H1 (cell line): ENCODE data around the gene MCEE. TPM values are rescaled to one million over a fixed set of nuclear protein-coding genes. Genes with fewer than 3 reads are reported as not detected.

ENCODE experiments used
- CTCF ChIA-PET: fragments of 300-600 bp; sonication (Branson Sonifier 250); formaldehyde crosslinking; loops from one replicate; lab custom pipeline; 2021; ENCODE audit not compliant: partially characterized antibody; lab: Charles Lee
- POLR2A ChIA-PET: fragments of 300-600 bp; sonication (Branson Sonifier 250); formaldehyde crosslinking; loops from one replicate; lab custom pipeline; 2021; ENCODE audit warnings: inconsistent platforms; ENCODE audit not compliant: partially characterized antibody; lab: Charles Lee
- DNase-seq, 2 experiments: peaks; one replicate each; pipeline versions ENCODE4 v3.0.0 to v3.0.0-alpha.2; 2010 to 2022; ENCODE audit warnings: low spot score in 2 of 2, low read depth in 1 of 2, mixed read lengths in 1 of 2
- FAIRE-seq: peaks from 2 replicates; lab custom pipeline; 2011; peaks lifted over from hg19 to GRCh38; lab: Jason Lieb, UNC
- H2AFZ ChIP-seq: 2 replicates; pipeline ENCODE4 v1.8.1; 2012; ENCODE audit warnings: low read length, inconsistent platforms
- H2AK5ac ChIP-seq: 2 replicates; pipeline ENCODE4 v1.6.1; 2013; ENCODE audit warnings: low read depth, low read length
- H2BK120ac ChIP-seq: replicated peaks from 2 replicates; pipeline ENCODE3; 2013; ENCODE audit warnings: low read depth, low read length, inconsistent platforms
- H2BK12ac ChIP-seq: 2 replicates; pipeline ENCODE4 v1.6.1; 2013; ENCODE audit warnings: low read depth, low read length
- H2BK15ac ChIP-seq: 2 replicates; pipeline ENCODE4 v1.6.1; 2013; ENCODE audit warnings: low read length
- H2BK20ac ChIP-seq: 2 replicates; pipeline ENCODE4 v1.6.1; 2013; ENCODE audit warnings: low read length
- H2BK5ac ChIP-seq: 2 replicates; pipeline ENCODE4 v1.6.1; 2013; ENCODE audit warnings: low read depth, low read length
- H3K14ac ChIP-seq: 2 replicates; pipeline ENCODE4 v1.6.1; 2013; ENCODE audit warnings: inconsistent platforms; ENCODE audit not compliant: insufficient read length
- H3K18ac ChIP-seq: 2 replicates; pipeline ENCODE4 v1.6.1; 2013; ENCODE audit warnings: low read length; ENCODE audit errors: extremely low read depth
- H3K23ac ChIP-seq: 2 replicates; pipeline ENCODE4 v1.6.1; 2013; ENCODE audit warnings: inconsistent platforms; ENCODE audit not compliant: insufficient read length
- H3K23me2 ChIP-seq: 2 replicates; pipeline ENCODE4 v1.6.1; 2013; ENCODE audit warnings: low read depth, low read length
- H3K27ac ChIP-seq: 2 replicates; pipeline ENCODE4 v1.6.1; 2011; ENCODE audit warnings: low read depth, low read length, inconsistent platforms
- H3K27me3 ChIP-seq, 4 experiments: replicated peaks in 1 of 4; 1 replicate in 1 of 4; 2 replicates in 3 of 4; pipeline versions ENCODE4 v1.6.1 to v1.8.1; 2011 to 2013; ENCODE audit warnings: low read length in 3 of 4, mild to moderate bottlenecking in 3 of 4, inconsistent platforms in 2 of 4, mixed read lengths in 2 of 4, moderate library complexity in 1 of 4; ENCODE audit not compliant: control insufficient read depth in 3 of 4, insufficient read depth in 3 of 4; ENCODE audit errors: extremely low read depth in 1 of 4
- H3K36me3 ChIP-seq, 4 experiments: 2 replicates each; pipeline versions ENCODE4 v1.6.1 to v1.8.1; 2011 to 2013; ENCODE audit warnings: mild to moderate bottlenecking in 4 of 4, low read length in 3 of 4, moderate library complexity in 2 of 4, control low read depth in 1 of 4, inconsistent platforms in 1 of 4; ENCODE audit not compliant: insufficient read depth in 4 of 4, control insufficient read depth in 2 of 4
- H3K4ac ChIP-seq: replicated peaks from 2 replicates; pipeline ENCODE3; 2013; ENCODE audit warnings: low read length, low read depth, mixed read lengths, inconsistent platforms; ENCODE audit not compliant: insufficient read length
- H3K4me1 ChIP-seq, 4 experiments: replicated peaks in 1 of 4; 1 replicate in 1 of 4; 2 replicates in 3 of 4; pipeline versions ENCODE4 v1.6.1 to v1.8.1; 2011 to 2013; ENCODE audit warnings: low read length in 3 of 4, inconsistent platforms in 2 of 4, mixed read lengths in 1 of 4; ENCODE audit not compliant: insufficient read depth in 4 of 4, control insufficient read depth in 3 of 4
- H3K4me2 ChIP-seq, 2 experiments: 2 replicates each; pipeline versions ENCODE4 v1.6.1 to v1.8.1; 2011 to 2013; ENCODE audit warnings: low read depth in 2 of 2, low read length in 2 of 2, control low read depth in 1 of 2, inconsistent platforms in 1 of 2, mild to moderate bottlenecking in 1 of 2; ENCODE audit not compliant: insufficient read depth in 1 of 2
- H3K4me3 ChIP-seq, 4 experiments: fragments of 200-600, 300-600 bp in 1 of 4; sonication (generic), shearing (Covaris generic), sonication (Bioruptor Twin) in 1 of 4; 2 replicates each; pipeline versions ENCODE4 v1.5.1 to v1.8.1; 2011 to 2016; ENCODE audit warnings: low read length in 4 of 4, low read depth in 3 of 4, control low read depth in 2 of 4, inconsistent platforms in 2 of 4, mild to moderate bottlenecking in 2 of 4, mixed read lengths in 1 of 4, moderate library complexity in 1 of 4; ENCODE audit not compliant: insufficient read depth in 2 of 4; ENCODE audit errors: extremely low read depth in 1 of 4
- H3K56ac ChIP-seq: replicated peaks from 2 replicates; pipeline ENCODE3; 2013; ENCODE audit warnings: low read depth, mild to moderate bottlenecking, mixed read lengths, low read length, inconsistent platforms; ENCODE audit not compliant: insufficient read length
- H3K79me1 ChIP-seq: 2 replicates; pipeline ENCODE4 v1.6.1; 2013; ENCODE audit warnings: low read depth, low read length, control low read depth
- H3K79me2 ChIP-seq, 2 experiments: 2 replicates each; pipeline versions ENCODE4 v1.6.1 to v1.8.1; 2012 to 2013; ENCODE audit warnings: low read length in 2 of 2, mild to moderate bottlenecking in 2 of 2, inconsistent platforms in 1 of 2; ENCODE audit not compliant: insufficient read depth in 2 of 2, control insufficient read depth in 1 of 2
- H3K9ac ChIP-seq, 4 experiments: replicated peaks in 1 of 4; 1 replicate in 1 of 4; 2 replicates in 3 of 4; pipeline versions ENCODE4 v1.6.1 to v1.8.1; 2011 to 2013; ENCODE audit warnings: low read depth in 3 of 4, low read length in 3 of 4, control low read depth in 2 of 4, mild to moderate bottlenecking in 2 of 4, moderate library complexity in 2 of 4, inconsistent platforms in 1 of 4; ENCODE audit errors: extremely low read depth in 1 of 4
- H3K9me3 ChIP-seq, 2 experiments: 2 replicates each; pipeline versions ENCODE4 v1.6.1 to v1.8.1; 2012 to 2013; ENCODE audit warnings: mild to moderate bottlenecking in 2 of 2, moderate library complexity in 2 of 2, control low read depth in 1 of 2, inconsistent platforms in 1 of 2, low read depth in 1 of 2, low read length in 1 of 2, mixed read lengths in 1 of 2; ENCODE audit not compliant: insufficient read depth in 2 of 2
- H4K20me1 ChIP-seq, 2 experiments: replicated peaks in 1 of 2; 2 replicates each; pipeline versions ENCODE3 to v1.8.1; 2011 to 2013; ENCODE audit warnings: inconsistent platforms in 2 of 2, low read length in 2 of 2, mild to moderate bottlenecking in 1 of 2; ENCODE audit not compliant: insufficient read depth in 2 of 2, control insufficient read depth in 1 of 2
- H4K5ac ChIP-seq: 2 replicates; pipeline ENCODE4 v1.6.1; 2013; ENCODE audit warnings: low read length, low read depth, mixed read lengths, inconsistent platforms; ENCODE audit not compliant: insufficient read length
- H4K8ac ChIP-seq: 2 replicates; pipeline ENCODE4 v1.8.0; 2013; ENCODE audit warnings: mild to moderate bottlenecking, moderate library complexity, low read length, inconsistent platforms; ENCODE audit not compliant: insufficient read depth; ENCODE audit errors: extremely low read depth
- H4K91ac ChIP-seq: replicated peaks from 2 replicates; pipeline ENCODE3; 2013; ENCODE audit warnings: low read length, mixed read lengths, inconsistent platforms; ENCODE audit not compliant: insufficient read length
- BCL11A ChIP-seq, 2 experiments: IDR thresholded peaks; one replicate each; pipeline ENCODE4 v1.6.1; 2011; ENCODE audit warnings: low read depth in 2 of 2, low read length in 2 of 2, mild to moderate bottlenecking in 2 of 2
- CTCF ChIP-seq, 3 experiments: IDR thresholded peaks; 1 replicate in 2 of 3; 2 replicates in 1 of 3; pipeline versions ENCODE4 v1.5.1 to v1.6.1; 2011; ENCODE audit warnings: low read length in 3 of 3, mild to moderate bottlenecking in 3 of 3, inconsistent platforms in 2 of 3, low read depth in 1 of 3, moderate library complexity in 1 of 3; ENCODE audit not compliant: insufficient read depth in 1 of 3; ENCODE audit errors: control extremely low read depth in 1 of 3
- POLR2AphosphoS5 ChIP-seq: IDR thresholded peaks from 2 replicates; pipeline ENCODE4 v1.6.1; 2011; ENCODE audit warnings: low read depth, low read length
- RFX5 ChIP-seq: IDR thresholded peaks from 2 replicates; pipeline ENCODE4 v1.6.1; 2011; ENCODE audit warnings: low read depth, low read length, improper control_type of control experiment, borderline replicate concordance
- RXRA ChIP-seq: IDR thresholded peaks from 2 replicates; pipeline ENCODE4 v1.6.1; 2011; ENCODE audit warnings: low read depth, mild to moderate bottlenecking, low read length, moderate library complexity; ENCODE audit not compliant: insufficient read depth
- TAF1 ChIP-seq: IDR thresholded peaks from 2 replicates; pipeline ENCODE4 v1.6.1; 2011; ENCODE audit warnings: mild to moderate bottlenecking, low read depth, low read length
- TAF7 ChIP-seq: optimal IDR thresholded peaks from 2 replicates; pipeline ENCODE3; 2011; ENCODE audit warnings: low read depth, mild to moderate bottlenecking, inconsistent platforms, low read length, moderate library complexity, borderline replicate concordance
- YY1 ChIP-seq: IDR thresholded peaks from 2 replicates; pipeline ENCODE4 v1.6.1; 2011; ENCODE audit warnings: low read depth, mild to moderate bottlenecking, low read length
- WGBS, 2 experiments: shearing (Covaris generic) in 1 of 2; methylation state at CpG; one replicate each; pipeline versions ENCODE4 v1.1.6 to v1.1.7; 2013 to 2015; ENCODE audit warnings: low lambda C conversion rate in 2 of 2, mixed read lengths in 2 of 2, inconsistent platforms in 1 of 2, low coverage in 1 of 2, missing lambda C conversion rate in 1 of 2; ENCODE audit not compliant: insufficient replicate concordance in 2 of 2, insufficient coverage in 1 of 2, insufficient read length in 1 of 2; ENCODE audit errors: extremely low coverage in 1 of 2, missing lambda C conversion rate in 1 of 2; 5-methylcytosine and 5-hydroxymethylcytosine counted together
- polyA plus RNA-seq, 7 experiments: library from polyadenylated mRNA; depleted of rRNA in 3 of 7; stranded (reverse) in 5 of 7; unstranded in 2 of 7; fragments of >200 nt in 5 of 7; fragments of 200-250 nt in 2 of 7; gene quantifications; 1 replicate in 5 of 7; 2 replicates in 1 of 7; 4 replicates in 1 of 7; pipeline versions ENCODE4 v1.2.1 to v1.2.3, GENCODE V29; 2011 to 2013; ENCODE audit warnings: missing spikeins in 2 of 7, mixed read lengths in 2 of 7
- total RNA-seq: library from RNA; stranded (reverse); fragmentation: NEBNext Ultra II Directional; extraction: Animal tissue kit (Norgen Biotek cat#: 25700); gene quantifications from 2 replicates; pipeline ENCODE4 v1.2.1, GENCODE V29; 2021

The MCEE gene
- total and polyA plus RNA-seq, 2 of the 8 experiments (the other 6 are each of a cell fraction or from before 2014, with no cell fraction given), result 7.3 to 14.1 TPM

- Histone ChIP-seq H3K56ac (no peak overlapping the region), H3K4me3 (no peak overlapping the region), H2AK5ac (no peak overlapping the region), H2BK12ac (no peak overlapping the region)
- FAIRE-seq, result no peak
- no peak for TF ChIP-seq RXRA
- TF ChIP-seq POLR2AphosphoS5, result no peak
- no peak for TF ChIP-seq RFX5
- TF ChIP-seq BCL11A (IDR thresholded peaks at IDR 0.05; ENCODE audit: low read depth in 2 of 2, low read length in 2 of 2), result no peak
- peak; percentile 15 to 28 (median 19); a peak in 3 of 4 replicates for TF ChIP-seq CTCF (IDR thresholded peaks at IDR 0.05; ENCODE audit: control extremely low read depth in 1 of 3, insufficient read depth in 1 of 3, low read depth in 1 of 3, low read length in 3 of 3)
- no peak for TF ChIP-seq YY1
- no peak for TF ChIP-seq TAF1
- TF ChIP-seq TAF7, result no peak
- TF ChIP-seq, all 59 proteins: peak for 1
- H3K23me2 ChIP-seq, result no peaks in the 10 kb centered on the region
- no peak overlapping the region for H3K18ac ChIP-seq
- WGBS, 2 experiments, result 89% methylated on average over 1 of the region's 1 CpG; no CpG with 5 or more reads in 1 of the 2 experiments
- no peak overlapping the region for H2AFZ ChIP-seq
- H2BK5ac ChIP-seq, result no peak overlapping the region
- no peak overlapping the region for H4K8ac ChIP-seq
- H3K4me1 ChIP-seq, result no peaks in the 10 kb centered on the region; a peak in 1 of 7 replicates
- no peaks in the 10 kb centered on the region for H3K79me1 ChIP-seq
- no peak overlapping the region for H3K4ac ChIP-seq
- H2BK15ac ChIP-seq, result no peak overlapping the region
- H3K9ac ChIP-seq, result no peak overlapping the region
- no peak overlapping the region for H4K5ac ChIP-seq
- peaks cover 2 to 3% of the 10 kb centered on the region in 2 experiments for H4K20me1 ChIP-seq
- DNase-seq, result no peak
- H3K79me2 ChIP-seq, result no peaks in the 10 kb centered on the region
- no peak overlapping the region for H3K14ac ChIP-seq
- no peak overlapping the region for H3K27ac ChIP-seq
- no peak overlapping the region for H4K91ac ChIP-seq
- H2BK20ac ChIP-seq, result no peak overlapping the region
- H3K23ac ChIP-seq, result no peak overlapping the region
- H2BK120ac ChIP-seq, result no peak overlapping the region
- no peaks in the 10 kb centered on the region; a peak in 1 of 7 replicates for H3K27me3 ChIP-seq
- H3K4me2 ChIP-seq, result no peak overlapping the region
- H3K36me3 ChIP-seq, result peaks cover 8 to 32% (median 24%) of the 10 kb centered on the region in 4 experiments
- H3K9me3 ChIP-seq, result no peaks in the 10 kb centered on the region
- ChIA-PET POLR2A (no interaction called here), CTCF (interaction anchor here (0.9 to 4.6 kb wide), 13 partner anchors 9 to 359 kb away, joined by 3 to 14 read pairs (median 4); no protein-coding TSS in a partner anchor)
These were observed 21.6 kb upstream of the MCEE start for GRCh38 chr2:71151620-71152019.
